ENCODE results near the gene HACD2.

HACD2 gene

GRCh38 chr3:123444744-123445143, 140.1 kb downstream of the HACD2 start:
- Histone ChIP-seq H3K4me1 (ENCODE audit: control insufficient read depth, insufficient read depth, low read length, poor library complexity, severe bottlenecking) (no peaks in the 10 kb centered on the region), H3K9me3 (ENCODE audit: control insufficient read depth, low read length) (no peaks in the 10 kb centered on the region), H3K4me3 (ENCODE audit: insufficient read depth, low read depth, low read length, poor library complexity, severe bottlenecking) (no peak overlapping the region), H3K27ac (ENCODE audit: insufficient read depth, low read length, poor library complexity, severe bottlenecking) (no peak overlapping the region), H3K36me3 (ENCODE audit: control insufficient read depth, insufficient read depth, low read length) (no peaks in the 10 kb centered on the region), H3K27me3 (replicated peaks; ENCODE audit: control insufficient read depth, insufficient read depth, low read length, poor library complexity, severe bottlenecking) (peaks cover 33% of the 10 kb centered on the region)
- DNase-seq, result no peak

DNA sequence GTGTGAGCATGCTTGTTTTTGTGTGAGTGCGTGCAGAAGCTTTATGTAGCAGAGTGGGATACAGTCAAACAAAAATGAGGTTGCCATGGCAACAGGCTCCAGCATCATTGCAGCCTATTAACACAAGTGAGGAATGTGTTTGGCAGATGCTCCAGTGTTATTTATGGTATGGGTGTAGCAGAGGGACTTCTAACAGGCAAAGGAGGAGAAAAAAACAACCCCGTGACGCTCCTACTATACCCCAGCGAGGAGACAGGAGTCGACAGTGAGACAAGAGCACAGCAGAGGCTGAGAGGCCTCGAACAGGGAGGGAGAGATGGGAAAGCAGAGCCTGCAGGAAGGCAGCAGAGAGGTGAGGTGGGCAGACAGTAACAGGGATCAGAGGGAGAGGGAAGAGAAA, 140.8 kb downstream of the HACD2 start:
- DNase-seq, result no peak
- H3K27ac ChIP-seq (ENCODE audit: insufficient read depth, low read length, poor library complexity, severe bottlenecking), result no peak overlapping the region
- no peaks in the 10 kb centered on the region for H3K9me3 ChIP-seq (ENCODE audit: control insufficient read depth, low read length)
- peaks cover 31% of the 10 kb centered on the region for H3K27me3 ChIP-seq (replicated peaks; ENCODE audit: control insufficient read depth, insufficient read depth, low read length, poor library complexity, severe bottlenecking)
- no peaks in the 10 kb centered on the region for H3K36me3 ChIP-seq (ENCODE audit: control insufficient read depth, insufficient read depth, low read length)
- H3K4me3 ChIP-seq (ENCODE audit: insufficient read depth, low read depth, low read length, poor library complexity, severe bottlenecking), result no peak overlapping the region
- H3K4me1 ChIP-seq (ENCODE audit: control insufficient read depth, insufficient read depth, low read length, poor library complexity, severe bottlenecking), result no peaks in the 10 kb centered on the region

DNA sequence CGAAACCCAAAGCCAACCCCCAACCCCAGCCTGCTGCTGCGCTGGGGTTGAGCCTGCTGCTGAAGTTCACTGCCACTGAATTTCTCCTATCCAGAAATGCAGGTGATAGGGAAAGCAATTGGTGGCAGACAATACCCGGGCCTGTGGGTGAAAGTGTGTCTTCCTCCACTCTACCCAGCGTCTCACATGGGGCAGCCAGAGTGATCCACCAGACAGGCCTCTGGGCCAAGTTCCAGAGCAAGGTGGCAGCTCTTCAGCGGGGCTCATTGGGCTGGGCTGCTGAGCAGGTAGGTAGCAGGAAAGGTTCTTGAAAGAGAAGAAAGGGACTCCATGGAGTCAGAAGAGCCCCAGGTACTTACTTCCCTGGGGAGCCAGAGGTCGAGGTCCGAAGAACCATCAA, 141.9 kb downstream of the HACD2 start:
- H3K27me3 ChIP-seq (replicated peaks; ENCODE audit: control insufficient read depth, insufficient read depth, low read length, poor library complexity, severe bottlenecking), result peaks cover 22% of the 10 kb centered on the region

DNA sequence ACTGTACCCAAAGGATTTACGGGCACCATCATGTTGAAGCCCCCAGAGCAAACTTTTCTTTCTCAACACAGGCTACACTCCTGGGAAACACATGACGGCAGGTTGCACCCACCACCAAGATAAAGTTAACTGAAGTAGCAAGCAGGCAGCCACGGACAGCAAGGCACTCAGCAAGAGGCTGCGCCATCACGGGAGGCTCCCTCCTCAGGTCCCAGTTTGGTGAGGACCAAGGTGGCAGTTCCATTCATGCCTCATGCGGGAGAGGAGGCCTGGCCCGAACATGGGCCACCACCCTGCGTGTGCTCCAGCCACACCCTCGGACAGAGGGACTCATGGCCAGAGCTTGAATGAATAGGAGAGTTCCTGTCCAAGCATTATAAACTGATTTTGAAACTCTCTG, 142.7 kb downstream of the HACD2 start:
- no peaks in the 10 kb centered on the region for H3K36me3 ChIP-seq (ENCODE audit: control insufficient read depth, insufficient read depth, low read length)
- DNase-seq, result no peak
- no peak overlapping the region for H3K4me3 ChIP-seq (ENCODE audit: insufficient read depth, low read depth, low read length, poor library complexity, severe bottlenecking)
- H3K4me1 ChIP-seq (ENCODE audit: control insufficient read depth, insufficient read depth, low read length, poor library complexity, severe bottlenecking), result no peaks in the 10 kb centered on the region
- H3K9me3 ChIP-seq (ENCODE audit: control insufficient read depth, low read length), result no peaks in the 10 kb centered on the region
- H3K27me3 ChIP-seq (replicated peaks; ENCODE audit: control insufficient read depth, insufficient read depth, low read length, poor library complexity, severe bottlenecking), result peaks cover 16% of the 10 kb centered on the region
- no peak overlapping the region for H3K27ac ChIP-seq (ENCODE audit: insufficient read depth, low read length, poor library complexity, severe bottlenecking)

More for the DNA sequence above, 141.9 kb downstream of the HACD2 start:
- H3K36me3 ChIP-seq (ENCODE audit: control insufficient read depth, insufficient read depth, low read length), result no peaks in the 10 kb centered on the region
- H3K4me1 ChIP-seq (ENCODE audit: control insufficient read depth, insufficient read depth, low read length, poor library complexity, severe bottlenecking), result no peaks in the 10 kb centered on the region
- DNase-seq, result no peak
- H3K4me3 ChIP-seq (ENCODE audit: insufficient read depth, low read depth, low read length, poor library complexity, severe bottlenecking), result no peak overlapping the region
- no peak overlapping the region for H3K27ac ChIP-seq (ENCODE audit: insufficient read depth, low read length, poor library complexity, severe bottlenecking)
- no peaks in the 10 kb centered on the region for H3K9me3 ChIP-seq (ENCODE audit: control insufficient read depth, low read length)

Measured in effector memory CD4-positive, alpha-beta T cell (primary cell).